Smooth muscle cell (in vitro differentiated cells): Measurements from ENCODE around the gene SCN1B. TPM values are rescaled to one million over a fixed set of nuclear protein-coding genes. Genes with fewer than 3 reads are reported as not detected.
A peak's percentile ranks its signal among the peaks of the same experiment; 100 is the strongest.

Source experiments
- DNase-seq: peaks from one replicate; lab custom pipeline; 2025; ENCODE audit not compliant: unreplicated experiment; lab: John Stamatoyannopoulos, UW
- H2AFZ ChIP-seq: fragments of 200-600 bp; sonication (generic); 2 replicates; pipeline ENCODE4 v1.6.0; 2016; ENCODE audit warnings: antibody characterized with exemption, low read depth, mild to moderate bottlenecking
- H3F3A ChIP-seq: fragments of 200-600 bp; sonication (generic); 2 replicates; pipeline ENCODE4 v1.6.0; 2017; ENCODE audit warnings: antibody characterized with exemption, low read depth
- H3K27ac ChIP-seq: fragments of 200-600 bp; sonication (generic); 2 replicates; pipeline ENCODE4 v1.5.1; 2016; ENCODE audit warnings: low read depth, mild to moderate bottlenecking
- H3K27me3 ChIP-seq: fragments of 200-600 bp; sonication (generic); 2 replicates; pipeline ENCODE4 v1.6.1; 2016; ENCODE audit warnings: low read depth, mild to moderate bottlenecking
- H3K36me3 ChIP-seq: fragments of 200-600 bp; sonication (generic); 2 replicates; pipeline ENCODE4 v1.5.1; 2016; ENCODE audit warnings: low read depth
- H3K4me1 ChIP-seq: fragments of 200-600 bp; sonication (generic); 2 replicates; pipeline ENCODE4 v1.5.1; 2016; ENCODE audit warnings: low read depth
- H3K4me2 ChIP-seq: fragments of 200-600 bp; sonication (generic); 2 replicates; pipeline ENCODE4 v1.6.0; 2016; ENCODE audit warnings: mild to moderate bottlenecking
- H3K4me3 ChIP-seq: fragments of 200-600 bp; sonication (generic); 2 replicates; pipeline ENCODE4 v1.5.1; 2016; ENCODE audit warnings: mild to moderate bottlenecking
- H3K79me2 ChIP-seq: fragments of 200-600 bp; sonication (generic); 2 replicates; pipeline ENCODE4 v1.6.0; 2016; ENCODE audit warnings: low read depth, mild to moderate bottlenecking
- H3K9ac ChIP-seq: fragments of 200-600 bp; sonication (generic); 2 replicates; pipeline ENCODE4 v1.6.0; 2016; ENCODE audit warnings: low read depth
- H3K9me3 ChIP-seq: fragments of 200-600 bp; sonication (generic); replicated peaks from 2 replicates; pipeline ENCODE4 v1.5.1; 2016; ENCODE audit warnings: low read depth
- H4K20me1 ChIP-seq: fragments of 200-600 bp; sonication (generic); 2 replicates; pipeline ENCODE4 v1.6.0; 2016; ENCODE audit warnings: low read depth
- WGBS: methylation state at CpG from one replicate; pipeline ENCODE4 v1.1.7; 2016; ENCODE audit warnings: low lambda C conversion rate; 5-methylcytosine and 5-hydroxymethylcytosine counted together
- polyA plus RNA-seq: library from polyadenylated mRNA; unstranded; fragments of >200 nt; fragmentation: Nextera tagmentation; extraction: Ambion mirVana; gene quantifications from 2 replicates; pipeline ENCODE4 v1.2.1, GENCODE V29; 2016
- total RNA-seq: library from RNA; depleted of rRNA; stranded (reverse); fragments of >200 nt; gene quantifications from 2 replicates; pipeline ENCODE4 v1.2.3, GENCODE V29; 2014
- TF ChIP-seq, protein P1 (sequence below): fragments of 200-600 bp; sonication (generic); IDR thresholded peaks from 2 replicates; pipeline ENCODE4 v1.5.1; 2017; ENCODE audit warnings: borderline replicate concordance, mild to moderate bottlenecking, antibody characterized with exemption; ENCODE audit not compliant: insufficient read depth, poor library complexity, severe bottlenecking

Gene SCN1B
- total RNA-seq, result 0.99 and 3.3 TPM in 2 replicates
- 2.2 and 4.6 TPM in 2 replicates for polyA plus RNA-seq

DNA sequence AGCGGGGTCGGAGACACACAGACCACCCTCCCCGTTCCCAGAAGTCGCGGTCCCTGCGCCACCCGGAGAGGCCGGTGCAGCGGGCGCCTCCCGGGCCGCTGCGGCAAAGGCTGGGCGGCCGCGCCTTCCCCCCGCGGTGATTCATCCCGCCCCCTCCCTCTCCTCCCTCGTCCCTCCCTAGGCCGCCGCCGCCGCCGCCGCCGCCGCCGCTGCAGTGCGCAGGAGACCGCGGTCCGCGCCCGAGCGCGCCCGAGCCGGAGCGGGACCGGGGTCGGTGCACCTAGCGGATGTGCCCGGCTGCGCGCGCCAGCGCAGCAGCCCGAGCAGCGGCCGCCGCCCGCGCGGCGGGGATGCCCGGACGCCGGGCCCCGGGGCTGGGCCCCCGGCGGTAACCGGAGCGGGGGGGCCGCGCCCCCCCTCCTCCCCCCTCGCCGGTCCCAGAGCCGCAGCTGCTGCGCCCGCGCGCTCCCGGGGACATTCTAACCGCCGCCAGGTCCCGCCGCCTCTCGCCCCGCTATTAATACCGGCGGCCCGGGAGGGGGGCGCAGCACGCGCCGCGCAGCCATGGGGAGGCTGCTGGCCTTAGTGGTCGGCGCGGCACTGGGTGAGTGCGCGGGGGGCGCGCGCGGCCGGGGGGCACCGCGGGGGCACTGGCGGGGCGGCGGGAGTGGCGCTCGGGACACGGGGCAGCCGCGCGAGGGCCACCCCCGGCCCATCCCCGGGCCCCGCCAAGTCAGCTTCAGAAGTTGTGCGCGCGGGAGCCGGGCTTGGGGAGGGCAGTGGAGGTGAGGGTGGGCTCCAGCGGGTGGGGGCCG is at the start of gene SCN1B:
SCN1B (plus strand) TSS at position 214 of the 815 bp plus-strand sequence; CDS start at position 565, 351 bp downstream.
- Histone ChIP-seq H3K4me2 (peak within 1 kb of the TSS; percentile 96), H3K79me2 (no peaks in the 10 kb centered on the region), H3F3A (no peaks in the 10 kb centered on the region), H3K9ac (no peak within 1 kb of the TSS), H2AFZ (no peak within 1 kb of the TSS), H3K9me3 (no peaks in the 10 kb centered on the region), H3K27ac (no peak within 1 kb of the TSS), H3K36me3 (no peaks in the 10 kb centered on the region), H3K4me3 (peak within 1 kb of the TSS; percentile 48), H3K4me1 (no peaks in the 10 kb centered on the region), H3K27me3 (peaks cover 16% of the 10 kb centered on the region), H4K20me1 (peaks cover 7% of the 10 kb centered on the region)
- 2% methylated on average over 32 of the region's 118 CpGs for WGBS
- TF ChIP-seq, protein P1, sequence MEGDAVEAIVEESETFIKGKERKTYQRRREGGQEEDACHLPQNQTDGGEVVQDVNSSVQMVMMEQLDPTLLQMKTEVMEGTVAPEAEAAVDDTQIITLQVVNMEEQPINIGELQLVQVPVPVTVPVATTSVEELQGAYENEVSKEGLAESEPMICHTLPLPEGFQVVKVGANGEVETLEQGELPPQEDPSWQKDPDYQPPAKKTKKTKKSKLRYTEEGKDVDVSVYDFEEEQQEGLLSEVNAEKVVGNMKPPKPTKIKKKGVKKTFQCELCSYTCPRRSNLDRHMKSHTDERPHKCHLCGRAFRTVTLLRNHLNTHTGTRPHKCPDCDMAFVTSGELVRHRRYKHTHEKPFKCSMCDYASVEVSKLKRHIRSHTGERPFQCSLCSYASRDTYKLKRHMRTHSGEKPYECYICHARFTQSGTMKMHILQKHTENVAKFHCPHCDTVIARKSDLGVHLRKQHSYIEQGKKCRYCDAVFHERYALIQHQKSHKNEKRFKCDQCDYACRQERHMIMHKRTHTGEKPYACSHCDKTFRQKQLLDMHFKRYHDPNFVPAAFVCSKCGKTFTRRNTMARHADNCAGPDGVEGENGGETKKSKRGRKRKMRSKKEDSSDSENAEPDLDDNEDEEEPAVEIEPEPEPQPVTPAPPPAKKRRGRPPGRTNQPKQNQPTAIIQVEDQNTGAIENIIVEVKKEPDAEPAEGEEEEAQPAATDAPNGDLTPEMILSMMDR, result no peak
- DNase-seq, result peak; percentile 18

DNA sequence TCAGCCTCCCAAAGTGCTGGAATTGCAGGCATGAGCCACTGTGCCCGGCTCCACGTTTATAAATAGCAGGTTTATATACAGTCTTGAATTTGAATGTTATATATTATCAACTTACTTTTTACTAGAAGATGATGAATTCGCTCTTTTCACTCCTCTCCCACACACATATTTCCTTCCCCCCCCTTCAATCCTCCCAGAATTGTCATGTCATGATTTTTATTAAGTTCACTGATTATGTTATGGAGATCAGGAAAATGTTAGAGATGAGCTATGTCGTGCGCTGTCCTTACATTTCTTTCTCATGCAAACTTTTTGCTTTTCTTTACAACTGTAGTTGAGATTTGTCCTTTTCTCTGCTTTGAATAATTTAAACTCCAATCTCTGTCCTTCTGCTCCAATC is 48.0 kb upstream of the SCN1B start:
- no peak for DNase-seq
- H2AFZ ChIP-seq, result peak overlapping the region; percentile 15
- TF ChIP-seq, protein P1, result no peak
- H4K20me1 ChIP-seq, result no peaks in the 10 kb centered on the region
- H3K4me3 ChIP-seq, result no peak overlapping the region
- no peaks in the 10 kb centered on the region for H3K9me3 ChIP-seq
- no peaks in the 10 kb centered on the region for H3F3A ChIP-seq
- WGBS, result 94% methylated on average over 5 of the region's 5 CpGs
- no peaks in the 10 kb centered on the region for H3K36me3 ChIP-seq
- H3K79me2 ChIP-seq, result no peaks in the 10 kb centered on the region
- no peak overlapping the region for H3K27ac ChIP-seq
- no peaks in the 10 kb centered on the region for H3K27me3 ChIP-seq
- no peak overlapping the region for H3K9ac ChIP-seq
- H3K4me1 ChIP-seq, result no peaks in the 10 kb centered on the region
- H3K4me2 ChIP-seq, result no peak overlapping the region

DNA sequence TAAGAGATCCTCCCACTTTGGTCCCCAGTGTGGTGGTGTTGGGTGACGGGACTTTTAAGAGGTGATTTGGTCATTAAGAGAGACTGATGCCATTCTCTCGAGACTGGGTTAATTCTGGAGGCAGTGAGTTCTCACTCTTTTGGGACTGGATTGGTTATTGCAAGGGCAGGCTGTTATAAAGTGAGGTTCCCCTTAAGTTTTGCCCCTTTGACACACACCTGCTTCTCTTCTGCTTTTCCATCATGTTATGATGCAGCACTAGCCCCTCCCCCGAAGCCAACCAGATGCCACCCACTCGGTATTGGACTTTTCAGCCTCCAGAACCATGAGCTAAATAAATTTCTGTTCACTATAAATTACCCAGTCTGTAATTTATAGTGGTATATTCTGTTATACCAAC is 46.5 kb upstream of the SCN1B start:
- no peak overlapping the region for H3K4me3 ChIP-seq
- no peaks in the 10 kb centered on the region for H3K27me3 ChIP-seq
- no peaks in the 10 kb centered on the region for H3F3A ChIP-seq
- H3K9ac ChIP-seq, result no peak overlapping the region
- no peaks in the 10 kb centered on the region for H3K9me3 ChIP-seq
- H4K20me1 ChIP-seq, result no peaks in the 10 kb centered on the region
- DNase-seq, result no peak
- no peak overlapping the region for H3K27ac ChIP-seq
- no peaks in the 10 kb centered on the region for H3K79me2 ChIP-seq
- no peak overlapping the region for H2AFZ ChIP-seq
- no peaks in the 10 kb centered on the region for H3K36me3 ChIP-seq
- H3K4me2 ChIP-seq, result no peak overlapping the region
- no peaks in the 10 kb centered on the region for H3K4me1 ChIP-seq
- TF ChIP-seq, protein P1, result no peak
- 88% methylated on average over 4 of the region's 4 CpGs for WGBS
